HG02852 (cell line): ENCODE measurements around the gene RAB17.
"Not testable (repeated sequence)": the region's sequence is repeated elsewhere in the genome, so short reads cannot be mapped to it uniquely, and the experiment has no call there.

Experiments
- ATAC-seq: cut with Tn5 transposase; IDR thresholded peaks from one replicate; pipeline ENCODE4 v1.9.1; 2021; ENCODE audit warnings: mild to moderate bottlenecking, moderate library complexity; ENCODE audit not compliant: unreplicated experiment

RAB17 gene

GRCh38 chr2:237600205-237600846 is 9.8 kb upstream of the RAB17 start:
- ATAC-seq = no peak

GRCh38 chr2:237599465-237600110 is 9.1 kb upstream of the RAB17 start:
- ATAC-seq = no peak

- no peak for ATAC-seq
Observed at GRCh38 chr2:237598468-237599208, 8.1 kb upstream of the RAB17 start.

GRCh38 chr2:237597196-237598145 is 6.9 kb upstream of the RAB17 start:
- ATAC-seq = no peak

GRCh38 chr2:237596520-237597195 is 6.1 kb upstream of the RAB17 start:
- no peak for ATAC-seq

GRCh38 chr2:237595829-237596519 is 5.4 kb upstream of the RAB17 start:
- not testable (repeated sequence) for ATAC-seq

- ATAC-seq = no peak
Observed at GRCh38 chr2:237594514-237594871, 4.0 kb upstream of the RAB17 start.

- ATAC-seq = no peak
Observed at GRCh38 chr2:237593596-237594320, 3.2 kb upstream of the RAB17 start.

- no peak for ATAC-seq
Observed at GRCh38 chr2:237593036-237593435, 2.5 kb upstream of the RAB17 start.

GRCh38 chr2:237592425-237592980 is 2.0 kb upstream of the RAB17 start:
- no peak for ATAC-seq

- ATAC-seq = no peak
Observed at GRCh38 chr2:237591141-237591881, 777 bp upstream of the RAB17 start.

- no peak for ATAC-seq
Observed at GRCh38 chr2:237588044-237588696, 2.4 kb downstream of the RAB17 start.

GRCh38 chr2:237585590-237586221 is 4.8 kb downstream of the RAB17 start:
- ATAC-seq = no peak

- no peak for ATAC-seq
Observed at GRCh38 chr2:237583385-237584295, 6.9 kb downstream of the RAB17 start.

- ATAC-seq = no peak
Observed at GRCh38 chr2:237581751-237582746, 8.5 kb downstream of the RAB17 start.
